Prostate gland (tissue), 2 donors: ENCODE measurements around the gene PRKG1.

Source experiments
- CTCF ChIP-seq, 4 experiments: fragments of 200-600 bp in 2 of 4; fragments of 450-650 bp in 2 of 4; sonication (generic) in 2 of 4; IDR thresholded peaks; 1 replicate in 3 of 4; 2 replicates in 1 of 4; pipeline ENCODE4 v1.5.1; 2016 to 2019; ENCODE audit warnings: antibody characterized with exemption in 4 of 4, mild to moderate bottlenecking in 2 of 4, moderate library complexity in 2 of 4
- POLR2A ChIP-seq: fragments of 450-650 bp; IDR thresholded peaks from one replicate; pipeline ENCODE4 v1.6.1; 2016; ENCODE audit warnings: antibody characterized with exemption, mild to moderate bottlenecking
- POLR2AphosphoS5 ChIP-seq: sonication (generic); formaldehyde crosslinking; IDR thresholded peaks from one replicate; pipeline ENCODE4 v1.6.1; 2017; ENCODE audit warnings: antibody characterized with exemption

- TF ChIP-seq CTCF (IDR thresholded peaks at IDR 0.05) (no peak), POLR2AphosphoS5 (no peak), POLR2A (no peak)
These were observed 356.2 kb downstream of the PRKG1 start for GRCh38 chr10:51430506-51430905.
